ENCODE measurements around the gene PHF3.
A peak's percentile ranks its signal among the peaks of the same experiment; 100 is the strongest.

PHF3 gene

GRCh38 chr6:63615590-63615989 is 20.0 kb upstream of the PHF3 start:
- Histone ChIP-seq H3K27ac (ENCODE audit: low read length) (no peak overlapping the region), H3K4me1 (ENCODE audit: control insufficient read depth, insufficient read depth, low read length) (no peaks in the 10 kb centered on the region), H3K9me3 (ENCODE audit: control insufficient read depth in 2 of 2, low read length in 2 of 2) (no peaks in the 10 kb centered on the region), H3K27me3 (ENCODE audit: control insufficient read depth in 1 of 2, insufficient read depth in 2 of 2, low read length in 2 of 2) (no peaks in the 10 kb centered on the region), H3K36me3 (ENCODE audit: control insufficient read depth in 2 of 2, insufficient read depth in 2 of 2, low read length in 2 of 2) (no peaks in the 10 kb centered on the region), H3K4me3 (ENCODE audit: low read length in 2 of 2) (no peak overlapping the region), H3K9ac (ENCODE audit: low read length in 2 of 2) (no peak overlapping the region)

GRCh38 chr6:63624091-63624490 is 11.5 kb upstream of the PHF3 start:
- Histone ChIP-seq H3K36me3 (ENCODE audit: control insufficient read depth in 2 of 2, insufficient read depth in 2 of 2, low read length in 2 of 2) (no peaks in the 10 kb centered on the region), H3K9me3 (ENCODE audit: control insufficient read depth in 2 of 2, low read length in 2 of 2) (no peaks in the 10 kb centered on the region), H3K4me3 (ENCODE audit: low read length in 2 of 2) (no peak overlapping the region), H3K4me1 (ENCODE audit: control insufficient read depth, insufficient read depth, low read length) (no peaks in the 10 kb centered on the region), H3K27ac (ENCODE audit: low read length) (no peak overlapping the region), H3K9ac (ENCODE audit: low read length in 2 of 2) (no peak overlapping the region), H3K27me3 (ENCODE audit: control insufficient read depth in 1 of 2, insufficient read depth in 2 of 2, low read length in 2 of 2) (no peaks in the 10 kb centered on the region)

GRCh38 chr6:63630466-63630865 is 5.1 kb upstream of the PHF3 start:
- Histone ChIP-seq H3K27me3 (ENCODE audit: control insufficient read depth in 1 of 2, insufficient read depth in 2 of 2, low read length in 2 of 2) (no peaks in the 10 kb centered on the region), H3K9me3 (ENCODE audit: control insufficient read depth in 2 of 2, low read length in 2 of 2) (no peaks in the 10 kb centered on the region), H3K27ac (ENCODE audit: low read length) (no peak overlapping the region), H3K9ac (ENCODE audit: low read length in 2 of 2) (no peak overlapping the region), H3K4me1 (ENCODE audit: control insufficient read depth, insufficient read depth, low read length) (peaks cover 3% of the 10 kb centered on the region), H3K36me3 (ENCODE audit: control insufficient read depth in 2 of 2, insufficient read depth in 2 of 2, low read length in 2 of 2) (no peaks in the 10 kb centered on the region), H3K4me3 (ENCODE audit: low read length in 2 of 2) (no peak overlapping the region)

DNA sequence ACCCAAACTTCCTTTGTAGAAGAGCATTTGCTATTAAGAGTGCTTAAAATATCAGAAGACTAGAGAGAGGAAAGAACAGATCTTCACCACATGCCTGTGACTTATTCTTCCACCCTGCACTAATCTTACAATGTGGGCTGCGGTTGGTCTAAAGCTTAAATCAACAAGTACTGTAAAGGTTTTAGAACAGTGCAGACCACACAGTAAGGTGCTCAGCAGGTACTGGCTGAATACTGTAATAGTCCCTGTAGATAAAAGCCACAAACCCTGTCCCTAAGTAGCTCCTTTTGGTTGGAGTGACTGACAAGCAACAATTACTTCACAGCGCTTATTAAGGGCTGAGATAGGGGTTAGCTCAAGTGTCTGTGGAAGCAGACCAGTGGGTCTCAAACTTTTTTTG is 972 bp upstream of the PHF3 start:
- no peaks in the 10 kb centered on the region for H3K27me3 ChIP-seq (ENCODE audit: control insufficient read depth in 1 of 2, insufficient read depth in 2 of 2, low read length in 2 of 2)
- peak overlapping the region in 1 of 2 donors; percentile 87 for H3K4me3 ChIP-seq (ENCODE audit: low read length in 2 of 2)
- no peaks in the 10 kb centered on the region for H3K36me3 ChIP-seq (ENCODE audit: control insufficient read depth in 2 of 2, insufficient read depth in 2 of 2, low read length in 2 of 2)
- H3K9ac ChIP-seq (ENCODE audit: low read length in 2 of 2) = no peak overlapping the region
- no peaks in the 10 kb centered on the region for H3K9me3 ChIP-seq (ENCODE audit: control insufficient read depth in 2 of 2, low read length in 2 of 2)
- H3K4me1 ChIP-seq (ENCODE audit: control insufficient read depth, insufficient read depth, low read length) = peaks cover 3% of the 10 kb centered on the region
- H3K27ac ChIP-seq (ENCODE audit: low read length) = no peak overlapping the region

DNA sequence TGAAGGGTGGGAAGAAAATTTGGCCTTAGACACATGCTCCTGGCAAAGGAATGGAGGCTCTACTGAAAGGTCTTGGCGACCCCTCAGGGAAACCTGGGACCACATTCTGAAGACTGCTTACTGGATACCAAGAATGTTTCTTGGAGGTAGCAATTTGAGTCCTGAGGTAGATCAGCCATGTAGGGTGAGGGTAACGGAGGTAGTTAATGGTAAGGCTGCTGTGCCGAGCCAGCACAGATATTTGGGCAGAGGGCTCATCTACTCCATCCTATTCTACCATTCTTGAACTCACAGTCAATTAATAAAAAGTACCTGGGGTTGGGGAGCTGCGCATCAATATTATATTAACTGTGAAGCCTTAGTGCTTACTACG is 401 bp upstream of the PHF3 start:
- no peaks in the 10 kb centered on the region for H3K9me3 ChIP-seq (ENCODE audit: control insufficient read depth in 2 of 2, low read length in 2 of 2)
- H3K36me3 ChIP-seq (ENCODE audit: control insufficient read depth in 2 of 2, insufficient read depth in 2 of 2, low read length in 2 of 2) = no peaks in the 10 kb centered on the region
- peak overlapping the region; percentile 80 to 87 for H3K4me3 ChIP-seq (ENCODE audit: low read length in 2 of 2)
- peak overlapping the region; percentile 90 for H3K27ac ChIP-seq (ENCODE audit: low read length)
- no peaks in the 10 kb centered on the region for H3K27me3 ChIP-seq (ENCODE audit: control insufficient read depth in 1 of 2, insufficient read depth in 2 of 2, low read length in 2 of 2)
- H3K9ac ChIP-seq (ENCODE audit: low read length in 2 of 2) = peak overlapping the region; percentile 77 to 87
- H3K4me1 ChIP-seq (ENCODE audit: control insufficient read depth, insufficient read depth, low read length) = peaks cover 3% of the 10 kb centered on the region

- peaks cover 3% of the 10 kb centered on the region for H3K4me1 ChIP-seq (ENCODE audit: control insufficient read depth, insufficient read depth, low read length)
- H3K4me3 ChIP-seq (ENCODE audit: low read length in 2 of 2) = peak overlapping the region; percentile 61 to 87
- no peaks in the 10 kb centered on the region for H3K27me3 ChIP-seq (ENCODE audit: control insufficient read depth in 1 of 2, insufficient read depth in 2 of 2, low read length in 2 of 2)
Observed at GRCh38 chr6:63636518-63637021, 968 bp downstream of the PHF3 start.

GRCh38 chr6:63637865-63638445 is 2.4 kb downstream of the PHF3 start:
- Histone ChIP-seq H3K9me3 (ENCODE audit: control insufficient read depth in 2 of 2, low read length in 2 of 2) (no peaks in the 10 kb centered on the region), H3K4me1 (ENCODE audit: control insufficient read depth, insufficient read depth, low read length) (peaks cover 3% of the 10 kb centered on the region), H3K27ac (ENCODE audit: low read length) (no peak overlapping the region), H3K9ac (ENCODE audit: low read length in 2 of 2) (peak overlapping the region in 1 of 2 donors; percentile 87), H3K36me3 (ENCODE audit: control insufficient read depth in 2 of 2, insufficient read depth in 2 of 2, low read length in 2 of 2) (no peaks in the 10 kb centered on the region), H3K27me3 (ENCODE audit: control insufficient read depth in 1 of 2, insufficient read depth in 2 of 2, low read length in 2 of 2) (no peaks in the 10 kb centered on the region), H3K4me3 (ENCODE audit: low read length in 2 of 2) (peak overlapping the region in 1 of 2 donors; percentile 87)

More at GRCh38 chr6:63636518-63637021, 968 bp downstream of the PHF3 start:
- Histone ChIP-seq H3K36me3 (ENCODE audit: control insufficient read depth in 2 of 2, insufficient read depth in 2 of 2, low read length in 2 of 2) (no peaks in the 10 kb centered on the region), H3K9me3 (ENCODE audit: control insufficient read depth in 2 of 2, low read length in 2 of 2) (no peaks in the 10 kb centered on the region), H3K27ac (ENCODE audit: low read length) (peak overlapping the region; percentile 90), H3K9ac (ENCODE audit: low read length in 2 of 2) (peak overlapping the region; percentile 87 to 94)

GRCh38 chr6:63640062-63640461 is 4.5 kb downstream of the PHF3 start:
- Histone ChIP-seq H3K27me3 (ENCODE audit: control insufficient read depth in 1 of 2, insufficient read depth in 2 of 2, low read length in 2 of 2) (no peaks in the 10 kb centered on the region), H3K4me1 (ENCODE audit: control insufficient read depth, insufficient read depth, low read length) (peaks cover 1% of the 10 kb centered on the region), H3K4me3 (ENCODE audit: low read length in 2 of 2) (no peak overlapping the region), H3K36me3 (ENCODE audit: control insufficient read depth in 2 of 2, insufficient read depth in 2 of 2, low read length in 2 of 2) (no peaks in the 10 kb centered on the region), H3K9ac (ENCODE audit: low read length in 2 of 2) (no peak overlapping the region), H3K27ac (ENCODE audit: low read length) (no peak overlapping the region), H3K9me3 (ENCODE audit: control insufficient read depth in 2 of 2, low read length in 2 of 2) (no peaks in the 10 kb centered on the region)

DNA sequence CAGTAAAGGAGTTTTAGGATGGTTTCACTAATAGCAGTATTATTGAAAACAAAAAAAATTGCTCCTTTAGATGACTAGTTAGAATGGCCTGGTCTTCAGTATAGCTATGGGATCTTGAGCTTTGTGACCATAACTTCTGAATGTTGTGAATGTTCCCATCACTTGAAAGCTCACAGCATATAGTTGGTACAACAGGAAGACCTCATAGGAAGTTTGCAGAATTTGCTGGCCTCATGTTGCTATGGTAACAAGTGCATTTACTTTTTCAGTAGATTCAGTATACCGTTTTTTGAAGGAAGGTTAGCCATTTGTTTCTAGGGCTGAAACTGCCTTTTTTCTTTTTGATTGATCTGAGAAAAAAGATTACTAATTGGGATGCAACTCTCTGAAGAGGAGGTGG is 8.3 kb downstream of the PHF3 start:
- no peak overlapping the region for H3K27ac ChIP-seq (ENCODE audit: low read length)
- no peaks in the 10 kb centered on the region for H3K4me1 ChIP-seq (ENCODE audit: control insufficient read depth, insufficient read depth, low read length)
- H3K9ac ChIP-seq (ENCODE audit: low read length in 2 of 2) = no peak overlapping the region
- H3K9me3 ChIP-seq (ENCODE audit: control insufficient read depth in 2 of 2, low read length in 2 of 2) = no peaks in the 10 kb centered on the region
- H3K36me3 ChIP-seq (ENCODE audit: control insufficient read depth in 2 of 2, insufficient read depth in 2 of 2, low read length in 2 of 2) = no peaks in the 10 kb centered on the region
- no peak overlapping the region for H3K4me3 ChIP-seq (ENCODE audit: low read length in 2 of 2)
- H3K27me3 ChIP-seq (ENCODE audit: control insufficient read depth in 1 of 2, insufficient read depth in 2 of 2, low read length in 2 of 2) = no peaks in the 10 kb centered on the region

DNA sequence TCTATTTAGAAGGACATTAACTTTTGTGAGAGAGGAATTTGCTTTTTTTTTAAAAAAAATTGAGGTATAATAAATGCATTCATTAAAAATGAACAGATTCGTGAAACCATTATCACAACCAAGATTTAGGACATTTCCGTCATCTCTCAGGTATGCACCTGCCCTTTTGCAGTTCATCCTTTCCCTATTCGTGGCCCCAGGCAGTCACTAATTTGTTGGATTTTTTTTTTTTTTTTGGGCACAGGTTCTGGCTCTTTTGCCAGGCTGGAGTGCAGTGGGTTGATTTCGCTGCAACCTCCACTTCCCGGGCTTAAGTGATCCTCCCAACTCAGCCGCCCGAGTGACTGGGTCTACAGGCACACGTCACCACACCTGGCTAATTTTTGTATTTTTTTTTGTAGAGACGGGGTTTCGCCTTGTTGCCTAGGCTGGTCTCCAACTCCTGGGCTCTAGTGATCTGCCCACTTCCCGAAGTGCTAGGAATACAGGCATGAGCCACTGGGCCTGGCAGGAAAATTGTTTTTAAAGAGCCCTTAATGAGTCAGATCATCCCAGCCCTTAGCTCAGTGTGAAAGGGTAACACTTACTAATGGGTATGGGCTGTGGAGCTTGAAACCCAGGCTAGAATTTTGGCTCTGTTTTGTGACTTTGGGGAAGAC is 9.2 kb downstream of the PHF3 start:
- Histone ChIP-seq H3K27ac (ENCODE audit: low read length) (no peak overlapping the region), H3K36me3 (ENCODE audit: control insufficient read depth in 2 of 2, insufficient read depth in 2 of 2, low read length in 2 of 2) (no peaks in the 10 kb centered on the region), H3K4me3 (ENCODE audit: low read length in 2 of 2) (no peak overlapping the region), H3K27me3 (ENCODE audit: control insufficient read depth in 1 of 2, insufficient read depth in 2 of 2, low read length in 2 of 2) (no peaks in the 10 kb centered on the region), H3K4me1 (ENCODE audit: control insufficient read depth, insufficient read depth, low read length) (no peaks in the 10 kb centered on the region), H3K9ac (ENCODE audit: low read length in 2 of 2) (no peak overlapping the region), H3K9me3 (ENCODE audit: control insufficient read depth in 2 of 2, low read length in 2 of 2) (no peaks in the 10 kb centered on the region)

GRCh38 chr6:63649269-63649668 is 13.7 kb downstream of the PHF3 start:
- peak overlapping the region in 1 of 2 donors; percentile 13 for H3K4me3 ChIP-seq (ENCODE audit: low read length in 2 of 2)
- no peak overlapping the region for H3K9ac ChIP-seq (ENCODE audit: low read length in 2 of 2)
- no peak overlapping the region for H3K27ac ChIP-seq (ENCODE audit: low read length)

More at GRCh38 chr6:63649269-63649668, 13.7 kb downstream of the PHF3 start:
- Histone ChIP-seq H3K36me3 (ENCODE audit: control insufficient read depth in 2 of 2, insufficient read depth in 2 of 2, low read length in 2 of 2) (no peaks in the 10 kb centered on the region), H3K4me1 (ENCODE audit: control insufficient read depth, insufficient read depth, low read length) (no peaks in the 10 kb centered on the region), H3K27me3 (ENCODE audit: control insufficient read depth in 1 of 2, insufficient read depth in 2 of 2, low read length in 2 of 2) (no peaks in the 10 kb centered on the region), H3K9me3 (ENCODE audit: control insufficient read depth in 2 of 2, low read length in 2 of 2) (no peaks in the 10 kb centered on the region)

All from stomach smooth muscle (tissue), 2 donors.